Heart left ventricle (tissue), 13 donors: ENCODE results near the gene TBCE.

Source experiments
- CTCF ChIP-seq, 12 donors: fragments of 200-600 bp; sonication (generic) in 4 of 12; IDR thresholded peaks; one replicate each; pipeline versions ENCODE4 v1.5.0 to v1.8.0; 2018 to 2022; ENCODE audit warnings: antibody characterized with exemption in 12 of 12, mild to moderate bottlenecking in 5 of 12
- POLR2A ChIP-seq, 2 donors: fragments of 450-650 bp; IDR thresholded peaks; one replicate each; pipeline ENCODE4 v1.6.1; 2017; ENCODE audit warnings: antibody characterized with exemption in 2 of 2, mild to moderate bottlenecking in 2 of 2, moderate library complexity in 2 of 2
- donor health status: ischemic (EF 13 %, LVEDD 7.1; RV severe dilation, severe dysfunction).
- donor health status: DM: no; HTN: yes; CAD: no.
- donor health status: DM: no; HTN: no; CAD: no.
- donor health status: ischemic (EF 25% LVEDD 6.9; RV normal size, moderate dysfunction).
- donor health status: ischemic (EF 25% LVEDD 5.7; RV mildly dilated, moderate dysfunction).
- donor health status: ischemic (EF 35%, LVEDD 5.7; RV mildly dilated, moderate dysfunction).
- donor health status: nonischemic (EF 11% LVEDD 7.7; RV severe dilation, severe dysfunction).
- donor health status: DM: yes; HTN: yes; CAD: no.
- donor health status: PGD.
- donor health status: ischemic (EF 29% LVEDD 5.4; RV normal size, mild dysfunction).
- donor health status: nonischemic (EF 23%, LVEDD 6.1; RV moderate dilation, normal function).

- TF ChIP-seq POLR2A (IDR thresholded peaks at IDR 0.05) (no peak), CTCF (IDR thresholded peaks at IDR 0.05) (no peak)
Measured at GRCh38 chr1:235342471-235342870, 24.8 kb upstream of the TBCE start.
